Forelimb muscle (tissue), 1 donor: Measurements from ENCODE around the gene HERC6. TPM values are rescaled to one million over a fixed set of nuclear protein-coding genes. Genes with fewer than 3 reads are reported as not detected.

Experiments
- polyA plus RNA-seq: library from polyadenylated mRNA; unstranded; fragments of 120-200 nt; gene quantifications from one replicate; pipeline ENCODE4 v1.2.1, GENCODE V29; 2013; ENCODE audit not compliant: insufficient read length

Gene HERC6
- polyA plus RNA-seq, 1 donor, result 1.4 TPM

Other genes starting within 250 kb of the HERC6 start
- gene ABCG2, start 220.2 kb upstream of the HERC6 start, polyA plus RNA-seq, result 4.2 TPM
- gene PPM1K, start 94.3 kb upstream of the HERC6 start, polyA plus RNA-seq, result 19.8 TPM
- gene HERC5, start 78.3 kb downstream of the HERC6 start, polyA plus RNA-seq, result 2.6 TPM
- gene PYURF, start 144.9 kb downstream of the HERC6 start, polyA plus RNA-seq, result 69.4 TPM
- gene HERC3, start 213.6 kb downstream of the HERC6 start, polyA plus RNA-seq, result 17.4 TPM